HEK293T (cell line): Measurements from ENCODE around the gene ADAMTS18.

ENCODE experiments used
- CTCF ChIA-PET: fragments of 350-600 bp; formaldehyde crosslinking; extraction: SDS; loops from one replicate; lab custom pipeline; 2021; ENCODE audit warnings: antibody characterized with exemption, inconsistent platforms; lab: Yijun Ruan, JAX
- POLR2A ChIA-PET: fragments of 350-600 bp; formaldehyde crosslinking; extraction: SDS; loops from one replicate; lab custom pipeline; 2020; ENCODE audit warnings: antibody characterized with exemption, inconsistent platforms; lab: Yijun Ruan, JAX
- DNase-seq: peaks from one replicate; pipeline ENCODE4 v3.0.0; 2012; ENCODE audit warnings: mixed read lengths; ENCODE audit errors: extremely low spot score
- ARNT ChIP-seq: fragments of 450-650 bp; IDR thresholded peaks from 2 replicates; pipeline ENCODE4 v1.6.1; 2017; ENCODE audit warnings: mild to moderate bottlenecking
- BHLHE40 ChIP-seq: fragments of 450-650 bp; IDR thresholded peaks from 2 replicates; pipeline ENCODE4 v1.6.1; 2016; ENCODE audit warnings: mild to moderate bottlenecking, moderate library complexity, borderline replicate concordance
- CTBP1 ChIP-seq: fragments of 450-650 bp; IDR thresholded peaks from 2 replicates; pipeline ENCODE4 v1.6.1; 2016; ENCODE audit warnings: borderline replicate concordance
- ELF4 ChIP-seq: fragments of 450-650 bp; IDR thresholded peaks from 2 replicates; pipeline ENCODE4 v1.6.1; 2017; ENCODE audit warnings: antibody characterized with exemption
- FOXA1 ChIP-seq: fragments of 450-650 bp; IDR thresholded peaks from 2 replicates; pipeline ENCODE4 v1.6.1; 2016; ENCODE audit warnings: mild to moderate bottlenecking
- FOXK2 ChIP-seq: fragments of 450-650 bp; IDR thresholded peaks from 2 replicates; pipeline ENCODE4 v1.6.1; 2016; ENCODE audit warnings: mild to moderate bottlenecking
- FOXM1 ChIP-seq: fragments of 450-650 bp; IDR thresholded peaks from 2 replicates; pipeline ENCODE4 v1.6.1; 2017; ENCODE audit warnings: mild to moderate bottlenecking, borderline replicate concordance
- HDGF ChIP-seq: fragments of 450-650 bp; IDR thresholded peaks from 2 replicates; pipeline ENCODE4 v1.6.1; 2017; ENCODE audit warnings: antibody characterized with exemption, borderline replicate concordance
- L3MBTL2 ChIP-seq: fragments of 450-650 bp; conservative IDR thresholded peaks from 2 replicates; pipeline ENCODE4 v1.6.1; 2016; ENCODE audit warnings: mild to moderate bottlenecking
- LEF1 ChIP-seq: fragments of 450-650 bp; IDR thresholded peaks from 2 replicates; pipeline ENCODE4 v1.6.1; 2017; ENCODE audit warnings: mild to moderate bottlenecking, borderline replicate concordance
- NFRKB ChIP-seq: fragments of 450-650 bp; IDR thresholded peaks from 2 replicates; pipeline ENCODE4 v1.6.1; 2016; ENCODE audit warnings: mild to moderate bottlenecking, moderate library complexity
- SP1 ChIP-seq: fragments of 450-650 bp; IDR thresholded peaks from 2 replicates; pipeline ENCODE4 v1.6.1; 2017
- SUZ12 ChIP-seq: fragments of 450-650 bp; IDR thresholded peaks from 2 replicates; pipeline ENCODE4 v1.6.1; 2016; ENCODE audit warnings: mild to moderate bottlenecking
- TARDBP ChIP-seq: fragments of 450-650 bp; IDR thresholded peaks from 2 replicates; pipeline ENCODE4 v1.6.1; 2016
- ZNF384 ChIP-seq: fragments of 450-650 bp; IDR thresholded peaks from 2 replicates; pipeline ENCODE4 v1.6.1; 2016
- TF ChIP-seq, protein P1 (sequence below): fragments of 450-650 bp; IDR thresholded peaks from 2 replicates; pipeline ENCODE4 v1.6.1; 2016

The ADAMTS18 gene

DNA sequence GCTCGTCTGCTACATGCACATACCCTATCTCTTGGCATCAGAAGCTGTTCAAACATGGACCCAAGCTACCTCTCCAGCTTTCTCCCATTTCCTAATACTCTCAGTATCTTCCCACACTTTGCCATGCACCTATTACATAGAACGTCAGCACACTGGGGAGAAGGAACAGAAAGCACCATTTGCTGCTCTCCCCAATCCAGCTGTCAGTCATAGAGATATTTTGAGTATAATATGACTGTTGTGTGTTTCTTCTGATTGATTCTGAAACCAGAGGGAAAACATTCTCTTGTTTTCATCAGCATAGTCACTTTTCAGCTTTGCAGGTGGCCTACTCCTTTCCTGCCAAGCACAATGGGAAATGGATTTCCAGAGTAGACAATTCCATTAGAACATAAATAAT lies 107.1 kb downstream of the ADAMTS18 start:
- no peak for DNase-seq
- ChIA-PET POLR2A (interaction anchor here (0.6 kb wide), 1 partner anchor 1706 kb away, joined by 3 read pairs; no protein-coding TSS in a partner anchor), CTCF (interaction anchor here (0.6 kb wide), 1 partner anchor 1971 kb away, joined by 3 read pairs; no protein-coding TSS in a partner anchor)
- TF ChIP-seq NFRKB (no peak), ELF4 (no peak), LEF1 (no peak), FOXK2 (no peak), SUZ12 (no peak), CTBP1 (no peak), ARNT (no peak), FOXA1 (no peak), TARDBP (no peak), BHLHE40 (no peak), ZNF384 (no peak), HDGF (no peak), L3MBTL2 (no peak), FOXM1 (no peak), SP1 (no peak)
- TF ChIP-seq, protein P1, sequence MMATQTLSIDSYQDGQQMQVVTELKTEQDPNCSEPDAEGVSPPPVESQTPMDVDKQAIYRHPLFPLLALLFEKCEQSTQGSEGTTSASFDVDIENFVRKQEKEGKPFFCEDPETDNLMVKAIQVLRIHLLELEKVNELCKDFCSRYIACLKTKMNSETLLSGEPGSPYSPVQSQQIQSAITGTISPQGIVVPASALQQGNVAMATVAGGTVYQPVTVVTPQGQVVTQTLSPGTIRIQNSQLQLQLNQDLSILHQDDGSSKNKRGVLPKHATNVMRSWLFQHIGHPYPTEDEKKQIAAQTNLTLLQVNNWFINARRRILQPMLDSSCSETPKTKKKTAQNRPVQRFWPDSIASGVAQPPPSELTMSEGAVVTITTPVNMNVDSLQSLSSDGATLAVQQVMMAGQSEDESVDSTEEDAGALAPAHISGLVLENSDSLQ: no peak

DNA sequence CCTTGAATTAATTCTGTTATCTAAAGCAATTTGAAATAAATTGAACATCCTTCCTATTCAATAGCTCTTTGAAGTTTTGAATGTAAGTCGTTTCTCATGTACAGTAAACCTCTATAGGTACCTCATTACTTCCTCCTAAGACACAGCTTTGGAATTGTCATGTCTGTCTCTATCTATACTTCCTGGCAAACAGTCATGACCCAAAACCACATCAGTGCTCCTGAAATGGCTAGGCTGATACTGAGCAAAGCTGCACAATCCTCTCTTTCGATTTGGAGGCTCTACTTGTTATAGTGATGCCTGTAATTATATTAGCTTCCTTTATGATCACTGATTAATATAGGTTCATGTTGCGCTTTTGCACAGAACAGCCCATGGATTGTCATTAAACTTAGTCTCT lies 110.1 kb downstream of the ADAMTS18 start:
- no peak for DNase-seq
- POLR2A ChIA-PET: interaction anchor here (0.7 kb wide), 1 partner anchor 109 kb away, joined by 3 read pairs; no protein-coding TSS in a partner anchor
- CTCF ChIA-PET: interaction anchor here (0.6 to 0.7 kb wide), 2 partner anchors 14 to 53 kb away, joined by 3 read pairs; no protein-coding TSS in a partner anchor

DNA sequence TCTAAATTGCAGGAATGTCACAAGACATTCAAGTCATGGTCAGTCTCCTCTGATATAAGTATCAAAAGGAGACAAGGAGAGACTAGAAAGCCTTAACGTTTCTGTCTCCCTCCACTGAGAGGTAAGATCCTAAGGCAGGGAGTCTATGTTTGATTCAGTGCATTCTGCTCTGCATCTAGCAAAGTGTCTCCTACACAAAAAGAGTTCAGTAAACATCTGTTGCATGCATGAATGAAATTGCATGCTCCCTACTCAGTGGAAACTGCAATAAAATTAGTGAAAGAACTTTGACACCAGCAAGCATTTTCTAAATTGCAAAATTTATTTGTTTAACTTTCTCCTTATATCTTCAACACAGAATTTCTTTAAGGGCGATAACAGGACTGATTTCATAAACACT lies 111.1 kb downstream of the ADAMTS18 start:
- ChIA-PET POLR2A (no interaction called here), CTCF (no interaction called here)
- TF ChIP-seq, protein P1: no peak
- TF ChIP-seq L3MBTL2 (no peak), FOXK2 (no peak), NFRKB (no peak), SP1 (no peak), TARDBP (no peak), HDGF (no peak), LEF1 (no peak), FOXM1 (no peak), BHLHE40 (no peak), ARNT (no peak), ELF4 (no peak), CTBP1 (no peak), SUZ12 (no peak), ZNF384 (no peak), FOXA1 (no peak)
- DNase-seq: no peak

More for the DNA sequence above, 110.1 kb downstream of the ADAMTS18 start:
- TF ChIP-seq, protein P1: no peak

DNA sequence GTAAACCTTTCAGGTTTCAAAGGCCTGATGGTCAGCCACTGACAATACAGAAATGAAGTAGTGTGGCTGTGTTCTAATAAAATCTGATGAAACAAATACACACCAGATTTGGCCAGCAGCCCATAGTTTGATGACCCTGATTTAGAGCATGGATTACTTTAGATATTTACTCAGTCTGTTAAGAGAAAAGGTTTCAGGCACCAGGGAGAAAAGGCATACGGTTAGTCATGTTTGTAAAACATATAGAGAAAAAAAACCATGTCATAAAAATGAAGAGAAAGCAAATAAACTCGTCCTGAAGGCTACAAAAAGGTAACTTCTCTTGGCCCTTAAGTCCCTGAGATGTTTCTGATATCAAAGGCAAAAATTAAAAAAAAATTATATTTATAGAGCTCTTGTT lies 112.1 kb downstream of the ADAMTS18 start:
- ChIA-PET CTCF (interaction anchor here (0.7 kb wide), 1 partner anchor 1883 kb away, joined by 3 read pairs; no protein-coding TSS in a partner anchor), POLR2A (no interaction called here)
- DNase-seq: no peak
- no peak for TF ChIP-seq L3MBTL2
- TF ChIP-seq ELF4: no peak
- no peak for TF ChIP-seq BHLHE40
- TF ChIP-seq HDGF: no peak
- no peak for TF ChIP-seq SP1
- no peak for TF ChIP-seq ZNF384
- no peak for TF ChIP-seq TARDBP
- no peak for TF ChIP-seq ARNT
- TF ChIP-seq FOXA1: no peak
- TF ChIP-seq FOXM1: no peak
- no peak for TF ChIP-seq CTBP1
- no peak for TF ChIP-seq LEF1
- TF ChIP-seq, protein P1: no peak
- TF ChIP-seq NFRKB: no peak
- no peak for TF ChIP-seq SUZ12
- TF ChIP-seq FOXK2: no peak

DNA sequence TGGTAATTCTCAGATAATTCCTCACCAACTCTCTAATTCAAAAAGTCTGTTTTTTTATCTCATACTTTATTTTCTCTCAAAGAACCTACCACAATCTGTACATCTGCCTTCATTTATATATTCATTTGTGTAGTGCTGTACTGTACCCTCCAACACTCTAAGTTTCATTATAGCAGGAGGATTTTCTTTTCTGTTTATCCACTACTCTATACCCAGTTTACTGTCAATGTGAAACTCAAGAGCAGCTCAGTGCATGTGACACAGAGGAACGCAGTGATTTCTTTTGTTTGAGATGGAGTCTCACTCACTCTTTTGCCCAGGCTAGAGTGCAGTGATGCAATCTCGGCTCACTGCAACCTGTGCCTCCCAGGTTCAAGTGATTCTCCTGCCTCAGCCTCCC lies 117.8 kb downstream of the ADAMTS18 start:
- TF ChIP-seq HDGF: no peak
- TF ChIP-seq TARDBP: no peak
- TF ChIP-seq, protein P1: no peak
- no peak for TF ChIP-seq FOXM1
- no peak for TF ChIP-seq FOXK2
- no peak for TF ChIP-seq FOXA1
- TF ChIP-seq SP1: no peak
- no peak for TF ChIP-seq ELF4
- TF ChIP-seq LEF1: no peak
- DNase-seq: no peak
- CTCF ChIA-PET: interaction anchor here (0.7 kb wide), 1 partner anchor 267 kb away, joined by 3 read pairs; no protein-coding TSS in a partner anchor
- POLR2A ChIA-PET: no interaction called here
